Measurements from ENCODE around the gene NME3. TPM values are rescaled to one million over a fixed set of nuclear protein-coding genes. Genes with fewer than 3 reads are reported as not detected.

The NME3 gene
- total and polyA plus RNA-seq, 9 of the 15 experiments (the other 6 are each of a cell fraction or from before 2014, with no cell fraction given): 0.68 to 76.3 (median 11.5) TPM

DNA sequence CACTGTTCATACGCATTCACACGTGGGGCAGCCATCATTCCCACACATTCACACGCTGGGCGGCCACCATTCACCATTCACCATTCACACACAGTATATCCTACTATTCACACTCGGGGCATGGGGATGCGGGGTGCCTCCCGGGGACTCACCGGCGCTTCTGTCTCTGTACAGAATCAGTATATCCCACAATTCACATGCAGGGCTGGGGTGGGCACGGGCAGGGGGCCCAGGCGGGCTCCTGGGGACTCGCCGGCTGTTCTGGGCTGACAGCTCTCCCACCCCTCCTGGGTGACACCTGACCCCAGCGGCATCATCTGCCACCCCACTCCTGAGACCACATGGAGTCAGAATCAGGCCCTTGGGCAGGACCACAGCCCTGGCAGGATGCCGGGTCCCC is 9.6 kb downstream of the NME3 start (continued):
- TF ChIP-seq, protein P1, sequence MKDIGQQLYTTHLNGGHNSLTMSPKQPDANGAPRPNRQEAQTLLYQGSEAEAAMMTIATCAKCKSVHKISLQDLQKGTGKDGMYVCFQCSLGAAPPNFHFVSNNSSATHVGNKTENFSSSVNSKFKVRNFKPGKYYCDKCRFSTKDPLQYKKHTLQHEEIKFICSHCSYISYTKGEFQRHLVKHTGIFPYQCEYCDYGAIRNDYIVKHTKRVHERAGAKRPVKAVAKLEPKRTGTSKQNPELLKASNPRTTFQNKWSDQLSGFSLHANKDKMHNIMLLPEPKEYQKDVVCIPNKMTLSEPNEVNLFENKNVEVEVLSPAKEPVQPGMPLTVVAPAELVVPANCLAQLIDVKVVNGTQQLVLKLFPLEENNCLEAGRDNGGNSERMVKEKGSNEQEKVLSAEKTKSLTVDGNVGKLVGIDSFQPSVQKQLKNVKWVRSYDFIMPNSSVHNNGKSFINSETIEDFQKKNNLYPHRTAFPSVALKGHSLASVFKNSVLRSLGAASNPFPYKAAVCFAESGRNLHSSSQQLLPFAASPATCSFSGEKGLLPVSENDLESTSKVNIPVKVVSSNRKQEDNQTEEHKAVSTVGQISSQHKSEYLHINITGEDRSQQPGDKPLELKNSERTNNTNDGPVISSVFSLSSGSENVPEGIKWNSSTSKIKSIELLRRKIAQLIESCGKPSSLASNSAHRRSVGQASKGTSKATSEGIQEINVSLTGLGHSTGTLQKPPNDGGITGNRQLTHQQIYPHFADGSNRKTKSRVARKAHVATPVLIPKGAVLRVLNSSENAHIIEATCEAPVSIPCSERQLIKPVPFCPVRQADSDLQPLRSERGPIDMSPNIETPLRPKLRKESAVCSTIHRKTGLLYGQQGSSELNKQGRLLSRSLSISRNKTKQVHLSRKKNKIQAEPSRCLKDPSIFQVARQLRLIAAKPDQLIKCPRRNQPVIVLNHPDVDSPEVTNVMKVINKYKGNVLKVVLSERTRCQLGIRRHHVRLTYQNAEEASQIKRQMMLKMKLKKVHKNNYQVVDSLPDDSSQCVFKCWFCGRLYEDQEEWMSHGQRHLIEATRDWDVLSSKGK (CRISPR knock-in tag; IDR thresholded peaks at IDR 0.05): no peak
- TF ChIP-seq SUPT5H (IDR thresholded peaks at IDR 0.05): no peak
- TF ChIP-seq ZBTB12 (CRISPR knock-in tag; IDR thresholded peaks at IDR 0.05): no peak
- no peak for TF ChIP-seq ZNF584 (CRISPR knock-in tag; IDR thresholded peaks at IDR 0.05; ENCODE audit: low read depth)
- TF ChIP-seq ZNF77 (CRISPR knock-in tag; IDR thresholded peaks at IDR 0.05): no peak
- TF ChIP-seq ZNF444 (CRISPR knock-in tag; IDR thresholded peaks at IDR 0.05): no peak
- no peak for TF ChIP-seq FOXP1 (CRISPR knock-in tag; IDR thresholded peaks at IDR 0.05)
